WTC11 (cell line): ENCODE results near the gene ANO3. TPM values are rescaled to one million over a fixed set of nuclear protein-coding genes. Genes with fewer than 3 reads are reported as not detected.

ENCODE experiments used
- ATAC-seq: fragments of 200-7000 bp; cut with Tn5 transposase; 2 replicates; pipeline ENCODE4 v1.10.0; 2021; ENCODE audit warnings: mild to moderate bottlenecking, moderate library complexity
- CTCF ChIA-PET: fragments of 300-600 bp; sonication (Branson Sonifier 250); formaldehyde crosslinking; loops from one replicate; lab custom pipeline; 2021; ENCODE audit warnings: antibody characterized with exemption; lab: Charles Lee
- POLR2A ChIA-PET: fragments of 350-600 bp; sonication (Branson Sonifier 250); formaldehyde crosslinking; loops from one replicate; lab custom pipeline; 2021; ENCODE audit warnings: antibody characterized with exemption; lab: Charles Lee
- DNase-seq: peaks from one replicate; pipeline ENCODE4 v3.0.0; 2021; ENCODE audit warnings: low spot score
- H3K27ac Mint-ChIP-seq: 2 replicates; pipeline ENCODE4 v1.8.0; 2021; ENCODE audit warnings: mixed read lengths
- H3K27me3 Mint-ChIP-seq: 2 replicates; pipeline ENCODE4 v1.8.0; 2021; ENCODE audit warnings: low read depth, mild to moderate bottlenecking, moderate library complexity, mixed read lengths
- H3K36me3 Mint-ChIP-seq: 2 replicates; pipeline ENCODE4 v1.8.0; 2021; ENCODE audit warnings: mixed read lengths
- H3K4me1 Mint-ChIP-seq: 2 replicates; pipeline ENCODE4 v1.8.0; 2022; ENCODE audit warnings: mixed read lengths
- H3K4me3 Mint-ChIP-seq: 2 replicates; pipeline ENCODE4 v1.8.0; 2021; ENCODE audit warnings: mild to moderate bottlenecking, moderate library complexity, mixed read lengths
- H3K9me3 Mint-ChIP-seq: 2 replicates; pipeline ENCODE4 v1.8.0; 2021; ENCODE audit warnings: mixed read lengths
- AFF4 ChIP-seq: sonication (generic); formaldehyde crosslinking; IDR thresholded peaks from 2 replicates; pipeline ENCODE4 v1.8.1; 2023; ENCODE audit warnings: mild to moderate bottlenecking, missing genetic modification reagents, borderline replicate concordance
- AR ChIP-seq: fragments of 250-450 bp; sonication (Bioruptor Pico); IDR thresholded peaks from 2 replicates; pipeline ENCODE4 v1.9.0; 2021; ENCODE audit warnings: mild to moderate bottlenecking
- ATF2 ChIP-seq: sonication (generic); formaldehyde crosslinking; IDR thresholded peaks from 2 replicates; pipeline ENCODE4 v1.8.1; 2022; ENCODE audit warnings: low read depth, missing genetic modification reagents, borderline replicate concordance
- CBFB ChIP-seq: sonication (generic); formaldehyde crosslinking; IDR thresholded peaks from 2 replicates; pipeline ENCODE4 v1.8.1; 2022; ENCODE audit warnings: mild to moderate bottlenecking, low read depth, missing genetic modification reagents
- CREM ChIP-seq: sonication (generic); formaldehyde crosslinking; IDR thresholded peaks from 2 replicates; pipeline ENCODE4 v1.8.1; 2022; ENCODE audit warnings: mild to moderate bottlenecking, missing genetic modification reagents, moderate library complexity
- EMX1 ChIP-seq: fragments of 250-450 bp; sonication (Bioruptor Pico); IDR thresholded peaks from 2 replicates; pipeline ENCODE4 v1.8.0; 2021; ENCODE audit warnings: mild to moderate bottlenecking
- HMGXB4 ChIP-seq: sonication (generic); formaldehyde crosslinking; IDR thresholded peaks from 2 replicates; pipeline ENCODE4 v1.8.1; 2023; ENCODE audit warnings: mild to moderate bottlenecking, moderate library complexity, missing genetic modification reagents
- IRF2 ChIP-seq: sonication (generic); formaldehyde crosslinking; IDR thresholded peaks from 2 replicates; pipeline ENCODE4 v1.8.0; 2022; ENCODE audit warnings: low read depth, missing genetic modification reagents, borderline replicate concordance
- MLX ChIP-seq: sonication (generic); formaldehyde crosslinking; IDR thresholded peaks from 2 replicates; pipeline ENCODE4 v1.8.1; 2023; ENCODE audit warnings: mild to moderate bottlenecking, missing genetic modification reagents, moderate library complexity
- MYBL2 ChIP-seq: sonication (generic); formaldehyde crosslinking; IDR thresholded peaks from 2 replicates; pipeline ENCODE4 v1.8.1; 2023; ENCODE audit warnings: mild to moderate bottlenecking, moderate library complexity, missing genetic modification reagents
- NFYB ChIP-seq: sonication (generic); formaldehyde crosslinking; conservative IDR thresholded peaks from 2 replicates; pipeline ENCODE4 v1.8.0; 2022; ENCODE audit warnings: low read depth, missing genetic modification reagents
- PREB ChIP-seq: sonication (generic); formaldehyde crosslinking; IDR thresholded peaks from 2 replicates; pipeline ENCODE4 v1.8.1; 2022; ENCODE audit warnings: mild to moderate bottlenecking, missing genetic modification reagents, moderate library complexity, borderline replicate concordance
- RELA ChIP-seq: sonication (generic); formaldehyde crosslinking; IDR thresholded peaks from 2 replicates; pipeline ENCODE4 v1.8.1; 2022; ENCODE audit warnings: missing genetic modification reagents, mild to moderate bottlenecking, borderline replicate concordance
- USF1 ChIP-seq: sonication (generic); formaldehyde crosslinking; IDR thresholded peaks from 2 replicates; pipeline ENCODE4 v1.8.0; 2022; ENCODE audit warnings: mild to moderate bottlenecking, missing genetic modification reagents
- ZNF138 ChIP-seq: sonication (generic); formaldehyde crosslinking; conservative IDR thresholded peaks from 2 replicates; pipeline ENCODE4 v1.8.1; 2022; ENCODE audit warnings: mild to moderate bottlenecking, moderate library complexity, missing genetic modification reagents
- ZNF219 ChIP-seq: sonication (generic); formaldehyde crosslinking; IDR thresholded peaks from 2 replicates; pipeline ENCODE4 v1.8.0; 2023; ENCODE audit warnings: missing genetic modification reagents, mild to moderate bottlenecking, borderline replicate concordance
- ZNF263 ChIP-seq: sonication (generic); formaldehyde crosslinking; IDR thresholded peaks from 2 replicates; pipeline ENCODE4 v1.8.1; 2022; ENCODE audit warnings: low read depth, mild to moderate bottlenecking, moderate library complexity, missing genetic modification reagents
- ZNF317 ChIP-seq: sonication (generic); formaldehyde crosslinking; IDR thresholded peaks from 2 replicates; pipeline ENCODE4 v1.8.1; 2023; ENCODE audit warnings: low read depth, mild to moderate bottlenecking, moderate library complexity, missing genetic modification reagents, borderline replicate concordance
- ZNF396 ChIP-seq: fragments of 250-450 bp; sonication (Bioruptor Pico); IDR thresholded peaks from 2 replicates; pipeline ENCODE4 v1.8.0; 2021; ENCODE audit warnings: mild to moderate bottlenecking, moderate library complexity, borderline replicate concordance
- ZNF512 ChIP-seq: sonication (generic); formaldehyde crosslinking; IDR thresholded peaks from 2 replicates; pipeline ENCODE4 v1.8.1; 2022; ENCODE audit warnings: missing genetic modification reagents, borderline replicate concordance
- total RNA-seq: library from RNA; stranded (reverse); gene quantifications from 3 replicates; pipeline ENCODE4 v1.2.3, GENCODE V29; 2021

ANO3 gene
- total RNA-seq, 1 experiment from 2014 or later = 0.11 TPM

GRCh38 chr11:26579683-26580082 is 247.8 kb downstream of the ANO3 start:
- POLR2A ChIA-PET = no interaction called here
- DNase-seq (no peak), ATAC-seq (no peak)
- Mint-ChIP-seq H3K4me1 (peaks cover 17% of the 10 kb centered on the region), H3K4me3 (no peak overlapping the region), H3K9me3 (no peaks in the 10 kb centered on the region), H3K27me3 (no peaks in the 10 kb centered on the region), H3K27ac (no peak overlapping the region), H3K36me3 (no peaks in the 10 kb centered on the region)
- CTCF ChIA-PET = no interaction called here
- TF ChIP-seq AFF4 = no peak
- no peak for TF ChIP-seq MLX (CRISPR knock-in tag)
- TF ChIP-seq IRF2 (CRISPR knock-in tag) = no peak
- no peak for TF ChIP-seq AR (CRISPR knock-in tag)
- no peak for TF ChIP-seq EMX1 (CRISPR knock-in tag)
- TF ChIP-seq PREB = no peak
- TF ChIP-seq ZNF263 (CRISPR knock-in tag) = no peak
- TF ChIP-seq ZNF317 (CRISPR knock-in tag) = no peak
- no peak for TF ChIP-seq NFYB (CRISPR knock-in tag)
- no peak for TF ChIP-seq ZNF219 (CRISPR knock-in tag)
- TF ChIP-seq ZNF138 (CRISPR knock-in tag) = no peak
- TF ChIP-seq USF1 = no peak
- no peak for TF ChIP-seq HMGXB4 (CRISPR knock-in tag)
- no peak for TF ChIP-seq MYBL2 (CRISPR knock-in tag)
- TF ChIP-seq CBFB (CRISPR knock-in tag) = no peak
- no peak for TF ChIP-seq RELA (CRISPR knock-in tag)
- no peak for TF ChIP-seq ZNF512 (CRISPR knock-in tag)
- no peak for TF ChIP-seq ATF2
- TF ChIP-seq ZNF396 (CRISPR knock-in tag) = no peak
- TF ChIP-seq CREM = no peak
